ENCODE data around the gene CXCL3.
"Not testable (repeated sequence)": the region's sequence is repeated elsewhere in the genome, so short reads cannot be mapped to it uniquely, and the experiment has no call there.

DNA sequence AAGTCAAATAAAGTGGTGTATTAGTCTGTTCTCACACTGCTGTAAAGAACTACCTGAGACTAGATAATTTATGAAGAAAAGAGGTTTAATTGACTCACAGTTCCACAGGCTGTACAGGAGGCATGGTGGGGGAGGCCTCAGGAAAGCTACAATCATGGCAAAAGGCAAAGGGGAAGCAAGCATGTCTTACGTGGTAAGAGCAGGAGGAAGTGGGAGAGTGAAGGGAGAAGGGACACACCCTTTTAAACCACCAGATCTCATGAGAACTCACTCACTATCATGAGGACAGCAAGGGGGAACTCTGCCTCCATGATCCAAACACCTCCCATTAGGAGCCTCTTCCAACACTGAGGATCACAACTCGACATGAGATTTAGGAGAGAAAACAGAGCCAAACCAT, 40.5 kb upstream of the CXCL3 start:
- TF ChIP-seq POLR2A (IDR thresholded peaks at IDR 0.05), result not testable (repeated sequence)
- TF ChIP-seq, protein P1, sequence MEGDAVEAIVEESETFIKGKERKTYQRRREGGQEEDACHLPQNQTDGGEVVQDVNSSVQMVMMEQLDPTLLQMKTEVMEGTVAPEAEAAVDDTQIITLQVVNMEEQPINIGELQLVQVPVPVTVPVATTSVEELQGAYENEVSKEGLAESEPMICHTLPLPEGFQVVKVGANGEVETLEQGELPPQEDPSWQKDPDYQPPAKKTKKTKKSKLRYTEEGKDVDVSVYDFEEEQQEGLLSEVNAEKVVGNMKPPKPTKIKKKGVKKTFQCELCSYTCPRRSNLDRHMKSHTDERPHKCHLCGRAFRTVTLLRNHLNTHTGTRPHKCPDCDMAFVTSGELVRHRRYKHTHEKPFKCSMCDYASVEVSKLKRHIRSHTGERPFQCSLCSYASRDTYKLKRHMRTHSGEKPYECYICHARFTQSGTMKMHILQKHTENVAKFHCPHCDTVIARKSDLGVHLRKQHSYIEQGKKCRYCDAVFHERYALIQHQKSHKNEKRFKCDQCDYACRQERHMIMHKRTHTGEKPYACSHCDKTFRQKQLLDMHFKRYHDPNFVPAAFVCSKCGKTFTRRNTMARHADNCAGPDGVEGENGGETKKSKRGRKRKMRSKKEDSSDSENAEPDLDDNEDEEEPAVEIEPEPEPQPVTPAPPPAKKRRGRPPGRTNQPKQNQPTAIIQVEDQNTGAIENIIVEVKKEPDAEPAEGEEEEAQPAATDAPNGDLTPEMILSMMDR (IDR thresholded peaks at IDR 0.05), result not testable (repeated sequence)
